ENCODE data around the gene ATG101.

DNA sequence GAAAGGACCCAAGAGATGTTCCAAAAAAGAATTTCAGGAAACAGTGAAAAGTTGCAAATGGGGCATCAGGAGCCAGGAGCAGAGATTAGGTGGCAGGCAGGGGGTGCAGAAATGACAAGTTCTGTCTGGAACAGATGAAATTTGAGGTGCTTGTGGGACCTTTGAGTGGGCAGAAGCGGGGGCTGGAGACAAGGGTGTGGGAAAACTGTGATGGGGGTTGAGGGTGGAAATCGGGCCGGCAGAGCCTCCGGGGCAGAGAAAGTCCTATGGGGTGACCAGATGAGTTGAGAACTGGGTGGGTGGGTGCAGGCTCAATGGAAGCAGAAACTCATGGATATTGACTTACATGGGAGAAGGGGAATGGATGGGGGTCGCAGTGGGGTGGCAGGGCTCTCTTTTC, 20.1 kb upstream of the ATG101 start:
- TF ChIP-seq, protein P1, sequence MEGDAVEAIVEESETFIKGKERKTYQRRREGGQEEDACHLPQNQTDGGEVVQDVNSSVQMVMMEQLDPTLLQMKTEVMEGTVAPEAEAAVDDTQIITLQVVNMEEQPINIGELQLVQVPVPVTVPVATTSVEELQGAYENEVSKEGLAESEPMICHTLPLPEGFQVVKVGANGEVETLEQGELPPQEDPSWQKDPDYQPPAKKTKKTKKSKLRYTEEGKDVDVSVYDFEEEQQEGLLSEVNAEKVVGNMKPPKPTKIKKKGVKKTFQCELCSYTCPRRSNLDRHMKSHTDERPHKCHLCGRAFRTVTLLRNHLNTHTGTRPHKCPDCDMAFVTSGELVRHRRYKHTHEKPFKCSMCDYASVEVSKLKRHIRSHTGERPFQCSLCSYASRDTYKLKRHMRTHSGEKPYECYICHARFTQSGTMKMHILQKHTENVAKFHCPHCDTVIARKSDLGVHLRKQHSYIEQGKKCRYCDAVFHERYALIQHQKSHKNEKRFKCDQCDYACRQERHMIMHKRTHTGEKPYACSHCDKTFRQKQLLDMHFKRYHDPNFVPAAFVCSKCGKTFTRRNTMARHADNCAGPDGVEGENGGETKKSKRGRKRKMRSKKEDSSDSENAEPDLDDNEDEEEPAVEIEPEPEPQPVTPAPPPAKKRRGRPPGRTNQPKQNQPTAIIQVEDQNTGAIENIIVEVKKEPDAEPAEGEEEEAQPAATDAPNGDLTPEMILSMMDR (IDR thresholded peaks at IDR 0.05; ENCODE audit: low read length): no peak
- TF ChIP-seq EZH2 (IDR thresholded peaks at IDR 0.05; ENCODE audit: borderline replicate concordance, low read length): no peak

All from OCI-LY1 (cell line).